Activated effector memory CD4-positive, alpha-beta T cell treated with anti-CD3 and anti-CD28 coated beads, Interleukin-2, amount 50 U/mL, for 16 hours (primary cell): ENCODE results near the gene DDX11.
"Not testable (repeated sequence)": the region's sequence is repeated elsewhere in the genome, so short reads cannot be mapped to it uniquely, and the experiment has no call there.

Source experiments
- DNase-seq: peaks from one replicate; pipeline ENCODE4 v3.0.0-alpha.2; 2020

The DDX11 gene

DNA sequence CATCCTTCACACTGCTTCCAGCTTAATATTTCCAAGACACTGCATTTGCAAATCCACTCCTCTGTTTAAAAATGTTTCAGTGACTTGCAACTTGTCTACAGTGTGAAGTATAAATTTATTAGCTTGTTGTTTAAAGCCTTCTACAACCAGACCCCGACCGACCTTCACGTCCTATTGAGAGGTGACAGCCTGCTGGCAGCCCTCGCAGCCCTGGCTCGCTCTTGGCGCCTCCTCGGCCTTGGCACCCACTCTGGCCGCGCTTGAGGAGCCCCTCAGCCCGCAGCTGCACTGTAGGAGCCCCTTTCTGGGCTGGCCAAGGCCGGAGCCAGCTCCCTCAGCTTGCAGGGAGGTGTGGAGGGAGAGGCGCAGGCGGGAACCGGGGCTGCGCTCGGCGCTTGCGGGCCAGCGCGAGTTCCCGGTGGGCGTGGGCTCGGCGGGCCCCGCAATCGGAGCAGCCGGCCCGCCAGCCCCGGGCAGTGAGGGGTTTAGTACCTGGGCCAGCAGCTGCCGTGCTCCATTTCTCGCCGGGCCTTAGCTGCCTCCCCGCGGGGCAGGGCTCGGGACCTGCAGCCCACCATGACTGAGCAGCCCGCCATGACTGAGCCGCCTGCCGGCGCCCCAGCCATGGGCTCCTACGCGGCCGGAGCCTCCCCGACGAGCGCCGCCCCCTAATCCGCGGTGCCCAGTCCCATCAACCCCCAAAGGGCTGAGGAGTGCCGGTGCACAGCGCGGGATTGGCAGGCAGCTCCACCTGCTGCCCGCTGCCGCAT is 2.5 kb upstream of the DDX11 start:
- DNase-seq = not testable (repeated sequence)

DNA sequence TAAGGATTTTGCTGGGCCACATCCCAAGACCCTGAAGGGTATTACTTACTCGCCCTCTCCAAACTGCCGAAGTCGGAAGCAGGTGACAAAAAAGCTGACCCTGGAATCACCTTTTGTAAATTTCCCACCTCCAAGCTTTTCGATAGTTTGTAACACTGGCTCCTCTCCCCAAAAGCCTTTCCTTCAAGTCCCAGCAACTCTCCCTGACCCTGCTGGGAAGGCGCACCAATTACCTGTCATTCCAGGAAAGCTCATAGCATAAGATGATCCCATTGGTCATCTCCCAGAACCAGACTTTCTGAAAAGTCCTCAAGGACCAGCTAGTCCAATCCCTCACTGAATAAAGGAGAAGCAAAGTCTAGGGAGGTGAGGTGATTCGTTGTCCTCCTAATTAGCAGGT is 698 bp upstream of the DDX11 start:
- not testable (repeated sequence) for DNase-seq

DNA sequence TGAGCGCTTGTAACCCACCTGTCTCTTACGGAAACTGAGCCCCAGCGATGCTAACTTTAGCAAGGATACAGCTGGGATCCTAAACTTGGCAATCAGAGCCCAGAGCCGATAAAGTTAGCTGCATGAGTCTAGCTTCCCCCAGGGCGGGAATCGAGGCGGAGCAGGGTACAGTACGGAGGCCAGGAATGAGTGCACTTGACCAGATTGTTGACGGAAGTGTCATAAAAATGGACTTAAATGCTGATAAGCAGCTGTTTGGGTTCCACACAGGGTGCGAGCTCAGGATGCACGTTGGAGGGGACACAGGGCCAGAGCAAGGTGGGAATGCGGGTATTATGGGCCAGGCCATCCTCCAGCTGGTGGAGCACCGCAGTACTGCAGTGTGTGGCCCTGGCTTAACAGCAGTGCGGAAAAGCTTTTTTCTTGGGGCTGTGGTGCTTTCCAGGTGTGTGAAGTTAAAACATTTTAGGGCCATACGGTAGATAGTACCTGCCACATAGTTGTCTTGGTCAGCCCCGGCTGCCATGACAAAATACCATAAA is 744 bp downstream of the DDX11 start:
- peak; percentile 67 for DNase-seq

DNA sequence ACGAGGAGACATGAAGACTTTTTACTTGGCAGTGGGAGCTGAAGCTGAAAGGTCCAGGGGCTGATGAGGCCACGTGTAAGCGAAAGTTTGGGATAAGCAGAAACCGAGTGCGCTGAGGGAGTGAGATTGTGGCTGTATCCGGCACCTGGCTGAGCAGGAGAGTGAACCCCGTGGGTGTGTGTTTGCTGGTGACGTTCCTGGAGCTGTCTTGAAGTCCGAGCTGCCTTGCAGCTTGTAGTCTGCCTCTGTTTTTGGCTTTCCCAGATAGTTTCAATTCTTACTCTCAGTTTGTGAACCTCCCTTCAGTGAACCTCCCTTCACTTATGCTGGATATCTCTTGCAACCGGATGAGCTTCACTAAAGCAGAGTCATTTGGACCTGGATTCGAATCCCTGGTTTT is 2.5 kb downstream of the DDX11 start:
- DNase-seq = not testable (repeated sequence)

DNA sequence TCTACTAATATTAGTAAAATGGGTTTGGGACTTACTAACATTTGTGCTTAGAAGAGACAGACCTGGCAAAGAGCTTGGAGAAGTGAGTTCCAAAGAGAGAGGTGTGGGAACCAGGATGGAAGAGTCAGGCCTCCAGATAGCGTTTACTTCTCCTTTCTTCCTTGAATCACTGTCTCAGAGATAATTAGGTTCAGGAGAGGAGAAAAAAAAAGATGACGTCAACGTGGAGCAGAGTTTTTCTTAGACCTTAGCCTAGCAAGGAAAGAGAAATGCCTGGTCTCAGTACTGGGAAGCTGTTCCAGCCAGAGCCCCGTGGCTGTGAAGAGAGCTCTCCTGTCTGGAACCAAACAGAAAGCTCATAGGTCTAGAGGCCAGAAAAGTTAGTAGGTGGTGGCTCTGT is 3.4 kb downstream of the DDX11 start:
- DNase-seq = not testable (repeated sequence)

DNA sequence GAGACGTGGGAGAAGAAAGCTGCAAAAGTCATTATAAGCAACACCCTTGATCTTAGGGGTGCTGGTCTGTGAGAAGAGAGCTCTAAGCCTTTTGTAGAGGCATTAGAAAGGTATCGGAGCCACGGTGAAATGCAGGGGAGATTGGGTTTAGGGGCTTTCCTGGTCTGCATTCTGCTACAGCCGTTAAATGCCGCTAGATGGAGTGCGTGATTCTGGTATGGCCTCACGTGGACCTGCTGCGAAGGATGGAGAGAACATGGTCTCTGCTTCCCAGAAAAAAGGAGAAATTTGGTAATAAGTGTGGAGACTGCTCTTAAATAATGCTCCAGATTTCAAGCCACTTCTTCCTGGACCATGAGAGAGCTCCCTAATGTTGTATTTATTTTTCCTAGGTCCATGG is 4.3 kb downstream of the DDX11 start:
- not testable (repeated sequence) for DNase-seq

DNA sequence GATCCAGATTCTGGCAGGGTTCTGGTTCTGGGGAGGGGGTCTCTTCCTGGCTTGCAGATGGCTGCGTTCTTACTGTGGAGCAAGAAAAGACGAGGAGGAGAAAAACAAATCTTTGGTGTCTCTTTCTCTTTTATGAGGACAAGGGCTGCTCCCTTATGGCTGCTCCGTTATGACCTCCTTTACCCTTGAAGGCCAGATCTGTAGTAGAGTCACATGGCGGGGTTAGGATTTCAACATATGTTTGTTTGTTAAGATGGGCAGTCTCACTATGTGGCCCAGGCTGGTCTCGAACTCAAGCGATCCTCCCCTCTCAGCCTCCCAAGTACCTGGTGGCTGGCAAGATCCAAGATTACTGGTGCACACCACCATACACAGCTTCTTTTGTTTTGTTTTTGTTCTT is 5.8 kb downstream of the DDX11 start:
- DNase-seq = not testable (repeated sequence)

DNA sequence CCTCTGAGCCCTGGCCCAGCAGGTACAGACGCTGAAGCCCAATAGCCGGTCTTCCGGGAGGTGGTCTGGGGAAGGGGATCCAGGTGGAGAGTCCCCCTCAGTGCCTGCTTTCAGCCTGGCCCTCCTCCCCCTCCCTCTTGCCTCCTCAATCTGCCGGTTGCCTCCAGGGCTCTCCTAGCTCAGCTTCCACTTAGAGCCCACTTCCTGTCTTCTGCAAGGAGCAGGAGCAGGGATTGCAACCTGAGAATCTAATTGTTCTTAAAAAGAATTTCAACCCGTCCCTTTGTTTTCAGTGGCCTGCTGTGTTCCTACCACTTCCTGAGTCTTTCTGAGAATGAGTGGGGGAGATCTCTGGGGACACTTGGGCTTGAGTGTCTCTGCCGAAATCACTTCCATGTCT is 6.6 kb downstream of the DDX11 start:
- DNase-seq = not testable (repeated sequence)

DNA sequence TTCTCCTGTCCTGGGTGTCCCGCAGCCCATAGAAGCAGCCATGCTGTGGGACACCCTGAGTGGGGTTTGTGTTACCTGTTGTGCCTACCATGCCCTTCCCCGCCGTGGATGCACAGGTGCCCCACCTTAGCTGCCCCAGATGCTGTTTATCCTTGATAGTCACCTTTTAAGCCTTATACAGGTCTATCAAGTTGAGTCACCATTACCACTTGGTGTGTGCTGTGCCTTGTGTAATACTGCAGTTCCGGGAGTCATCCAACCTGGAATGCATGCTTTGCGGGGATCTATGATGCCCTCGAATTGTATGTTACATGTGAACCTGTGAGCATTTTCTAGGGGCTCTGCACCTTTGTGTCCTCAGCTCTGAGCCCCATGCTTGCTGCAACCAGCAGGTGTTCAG is 7.6 kb downstream of the DDX11 start:
- not testable (repeated sequence) for DNase-seq

DNA sequence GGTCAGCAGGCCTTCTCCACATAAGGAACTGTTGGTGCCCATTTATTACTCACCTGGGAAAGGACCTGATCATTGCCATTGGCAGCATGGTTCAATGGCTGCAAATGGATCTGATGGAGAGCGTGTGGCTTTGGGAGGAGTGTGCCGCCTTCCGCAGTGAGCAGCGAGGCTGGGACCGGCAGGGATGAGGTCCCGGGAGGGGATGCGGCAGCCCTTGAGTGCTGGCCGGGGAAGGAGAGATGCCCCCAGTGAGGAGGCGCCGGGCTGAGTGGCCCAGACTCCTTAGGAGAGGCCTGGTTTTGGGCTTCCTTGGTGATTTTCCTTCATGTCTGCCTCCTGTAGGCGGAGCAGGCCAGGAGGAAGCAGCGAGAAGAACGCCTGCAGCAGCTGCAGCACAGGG is 10.6 kb downstream of the DDX11 start:
- not testable (repeated sequence) for DNase-seq

DNA sequence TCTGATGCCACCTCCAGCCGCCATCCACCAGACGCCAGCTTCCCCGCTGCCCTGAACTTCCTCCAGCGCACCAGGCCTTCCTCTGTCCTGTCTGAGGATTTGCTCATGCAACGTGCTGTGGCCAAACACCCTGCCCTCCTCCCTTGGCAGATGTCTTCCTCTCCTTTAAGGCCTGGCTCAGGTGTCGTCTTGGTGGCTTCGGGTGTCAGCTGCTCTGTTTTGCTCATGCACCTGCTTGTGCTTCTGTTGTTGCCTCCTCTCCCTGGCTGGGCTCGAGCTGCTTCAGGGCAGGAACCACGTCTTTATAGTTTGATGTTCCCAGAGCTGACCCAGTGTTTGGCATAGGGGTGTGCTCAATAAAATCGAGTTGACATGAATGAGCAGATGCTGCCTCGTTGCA is 12.4 kb downstream of the DDX11 start:
- DNase-seq = not testable (repeated sequence)

DNA sequence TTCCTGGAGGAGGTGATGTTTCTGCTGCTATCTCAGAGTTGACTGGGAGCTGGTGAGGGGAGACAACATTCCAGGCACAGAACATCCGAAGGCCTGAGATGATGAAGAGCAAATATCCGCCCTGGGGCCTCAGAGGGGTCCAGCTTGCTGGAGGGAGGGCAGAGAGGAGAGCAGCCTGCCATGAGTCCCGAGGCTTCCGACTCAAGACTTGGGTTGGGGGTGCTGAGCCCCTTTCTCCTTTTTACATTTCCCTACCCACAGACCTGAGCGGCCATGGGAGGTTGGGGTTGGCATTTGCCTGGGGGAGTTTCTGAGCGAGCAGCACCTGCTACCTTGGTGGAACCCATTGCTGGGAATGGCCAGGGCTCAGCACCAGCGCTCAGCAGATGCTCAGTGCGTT is 13.8 kb downstream of the DDX11 start:
- not testable (repeated sequence) for DNase-seq

DNA sequence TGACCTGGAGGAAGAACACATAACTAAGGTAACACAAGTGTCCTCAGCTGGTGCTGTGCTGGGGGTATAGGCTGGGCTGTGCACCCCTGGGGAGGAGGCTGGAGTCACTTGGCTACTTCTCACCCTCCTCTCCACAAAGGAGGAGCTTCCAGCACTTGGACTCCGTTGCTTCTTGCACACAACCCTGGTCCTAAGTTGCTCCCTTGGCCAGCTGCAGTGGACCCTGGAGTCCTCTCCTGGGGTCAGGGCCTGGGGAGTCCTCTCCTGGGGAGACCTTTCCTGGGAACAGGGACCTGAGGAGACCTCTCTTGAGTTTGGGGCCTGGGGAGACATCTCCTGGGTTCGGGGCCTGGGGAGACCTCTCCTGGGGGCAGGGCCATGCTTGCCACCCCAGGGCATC is 14.3 kb downstream of the DDX11 start:
- DNase-seq = not testable (repeated sequence)

DNA sequence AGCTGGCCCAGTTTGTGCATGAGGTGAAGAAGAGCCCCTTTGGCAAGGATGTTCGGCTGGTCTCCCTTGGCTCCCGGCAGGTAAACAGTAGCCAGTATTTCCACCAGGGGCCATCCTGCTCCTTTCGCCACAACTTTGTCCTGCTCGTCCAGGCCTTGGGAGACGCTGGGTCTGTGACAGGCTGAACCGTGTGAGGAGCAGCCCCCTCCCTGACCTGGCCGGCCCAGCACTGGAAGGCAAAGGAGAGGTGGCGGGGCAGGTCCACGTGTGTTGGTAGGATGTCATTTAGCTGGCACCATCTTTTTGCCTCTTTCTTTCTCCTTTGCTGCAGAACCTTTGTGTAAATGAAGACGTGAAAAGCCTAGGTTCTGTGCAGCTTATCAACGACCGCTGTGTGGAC is 15.4 kb downstream of the DDX11 start:
- DNase-seq = no peak

DNA sequence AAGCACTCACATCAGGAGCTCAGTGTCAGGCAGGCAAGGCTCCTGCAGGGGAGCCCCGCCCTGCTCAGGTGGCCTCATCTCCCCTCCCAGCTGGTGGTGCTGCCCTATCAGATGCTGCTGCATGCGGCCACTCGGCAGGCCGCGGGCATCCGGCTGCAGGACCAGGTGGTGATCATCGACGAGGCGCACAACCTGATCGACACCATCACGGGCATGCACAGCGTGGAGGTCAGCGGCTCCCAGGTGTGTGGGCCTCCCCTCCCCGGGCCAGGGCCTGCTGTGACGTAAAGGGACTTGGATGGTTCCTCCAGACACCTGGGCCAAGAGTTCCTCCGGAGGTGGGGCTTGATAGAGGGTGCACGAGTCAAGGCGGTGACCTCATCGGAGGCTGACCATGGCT is 18.0 kb downstream of the DDX11 start:
- DNase-seq = not testable (repeated sequence)

DNA sequence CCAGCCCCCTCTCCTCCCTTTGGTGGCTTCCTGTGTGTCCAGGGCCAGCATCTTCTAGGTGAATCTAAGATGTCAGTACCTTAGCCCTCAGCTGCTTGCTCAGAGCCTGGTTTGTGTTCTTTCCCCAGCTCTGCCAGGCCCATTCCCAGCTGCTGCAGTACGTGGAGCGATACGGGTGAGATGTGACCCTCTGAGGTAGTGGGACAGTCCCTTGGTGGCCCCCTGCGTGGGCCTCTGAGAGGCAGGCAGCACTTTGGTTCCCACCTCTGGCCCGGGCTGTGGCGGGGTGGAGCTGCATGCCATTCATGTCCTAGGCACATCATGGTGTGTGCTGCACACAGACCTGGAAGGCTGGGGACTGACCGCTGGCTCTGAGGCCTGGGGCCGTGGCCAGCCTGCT is 19.1 kb downstream of the DDX11 start:
- DNase-seq = not testable (repeated sequence)

DNA sequence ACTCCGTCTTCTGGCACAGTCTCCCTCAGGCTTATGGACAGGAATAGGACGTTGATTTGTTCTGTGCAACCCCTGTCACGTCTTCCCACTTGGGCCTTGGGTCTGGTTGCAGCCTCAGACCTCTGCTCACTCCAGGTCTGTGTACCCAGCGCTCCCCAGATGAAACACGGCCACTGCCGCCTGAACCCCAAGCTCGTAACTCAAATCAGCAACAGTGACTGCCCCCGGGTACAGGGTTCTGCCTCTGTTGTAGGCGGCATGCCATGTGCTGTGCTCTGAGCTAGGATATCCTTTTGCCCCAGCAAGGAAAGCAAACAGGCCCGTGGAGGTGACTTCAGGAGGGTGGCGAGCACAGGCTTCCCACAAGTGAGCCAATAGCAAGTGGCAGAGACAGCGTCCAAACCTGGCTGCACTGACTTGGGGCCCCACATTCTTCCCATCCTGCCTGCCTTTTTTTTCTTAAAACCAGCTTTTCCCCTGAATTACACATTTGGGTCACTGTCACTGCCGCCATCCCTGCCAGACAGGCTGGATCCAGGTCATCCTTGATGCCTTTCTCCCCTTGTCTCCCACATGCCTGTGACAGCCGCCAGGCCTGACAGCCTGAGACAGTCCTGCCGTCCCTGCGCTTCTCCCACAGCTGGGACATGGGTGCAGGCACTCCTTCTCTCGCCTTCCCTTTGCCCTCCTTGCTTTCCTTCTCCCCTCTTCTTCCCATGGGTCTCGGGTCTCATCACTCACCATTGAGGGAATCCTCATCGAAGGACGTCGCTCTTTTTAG is 21.6 kb downstream of the DDX11 start:
- DNase-seq = not testable (repeated sequence)

DNA sequence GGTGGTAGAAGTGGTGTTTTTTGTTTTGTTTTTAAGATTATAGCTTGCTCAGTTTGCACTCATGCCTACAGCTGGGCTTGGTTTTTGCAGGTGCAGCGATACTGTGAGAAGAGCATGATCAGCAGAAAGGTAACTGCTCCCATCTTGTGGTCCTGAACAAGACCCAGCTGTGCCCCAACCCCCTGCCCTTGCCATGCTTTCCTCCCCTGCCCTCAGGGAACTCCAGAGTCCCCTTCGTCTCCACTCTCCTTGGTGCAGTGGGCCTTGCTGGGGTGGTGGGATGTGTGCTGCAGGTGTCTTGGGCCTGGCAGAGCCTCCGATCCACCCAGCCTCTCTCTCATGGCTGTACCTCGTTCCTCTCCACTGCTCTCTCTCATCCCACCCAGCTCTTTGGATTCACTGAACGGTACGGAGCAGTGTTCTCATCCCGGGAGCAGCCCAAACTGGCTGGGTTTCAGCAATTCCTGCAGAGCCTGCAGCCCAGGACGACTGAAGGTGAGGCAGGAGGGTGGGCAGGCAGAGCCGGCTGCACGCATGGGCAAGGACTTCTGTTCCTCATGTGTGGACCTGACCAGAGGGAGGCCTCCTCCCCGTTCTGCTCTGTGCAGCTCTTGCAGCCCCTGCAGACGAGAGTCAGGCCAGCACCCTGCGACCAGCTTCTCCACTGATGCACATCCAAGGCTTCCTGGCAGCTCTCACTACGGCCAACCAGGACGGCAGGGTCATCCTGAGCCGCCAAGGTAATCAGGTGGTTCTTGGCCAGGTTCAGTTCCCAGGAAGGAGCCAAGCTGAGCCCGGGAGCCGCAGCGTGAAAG is 22.8 kb downstream of the DDX11 start:
- not testable (repeated sequence) for DNase-seq

DNA sequence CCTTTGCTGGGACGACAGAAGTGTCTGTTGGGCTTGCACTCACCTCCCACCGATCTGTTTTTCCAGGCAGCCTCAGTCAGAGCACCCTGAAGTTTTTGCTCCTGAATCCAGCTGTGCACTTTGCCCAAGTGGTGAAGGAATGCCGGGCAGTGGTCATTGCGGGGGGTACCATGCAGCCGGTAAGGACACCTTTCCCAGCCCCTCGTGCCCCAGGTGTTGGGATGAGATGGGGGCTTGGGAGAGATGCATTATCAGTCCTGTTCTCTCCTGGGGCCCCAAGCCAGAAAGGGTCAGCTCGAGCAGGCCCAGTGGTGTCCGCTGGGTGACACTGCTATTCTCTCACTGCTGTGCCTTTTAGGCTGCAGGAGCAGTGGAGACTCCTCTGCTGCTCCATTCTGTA is 24.2 kb downstream of the DDX11 start:
- DNase-seq = not testable (repeated sequence)

DNA sequence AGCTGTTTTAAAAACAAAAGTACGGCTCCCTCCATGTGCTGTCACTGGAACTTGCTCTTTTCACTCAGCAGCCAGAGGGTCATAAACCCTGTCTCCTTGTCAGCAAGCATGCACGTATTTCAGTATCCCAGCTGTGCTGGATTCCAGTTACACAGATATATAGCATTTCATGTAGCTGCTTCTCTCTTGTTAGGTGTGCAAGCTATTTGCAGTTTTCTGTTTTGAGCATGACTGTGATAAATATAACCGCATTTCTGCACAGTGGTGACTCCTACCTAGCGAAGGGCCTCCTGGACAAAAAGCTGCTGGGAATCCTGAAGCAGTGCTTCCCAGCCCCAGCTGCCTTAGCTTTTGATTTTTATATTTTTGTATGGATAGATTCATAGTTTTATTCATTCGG is 24.7 kb downstream of the DDX11 start:
- not testable (repeated sequence) for DNase-seq

DNA sequence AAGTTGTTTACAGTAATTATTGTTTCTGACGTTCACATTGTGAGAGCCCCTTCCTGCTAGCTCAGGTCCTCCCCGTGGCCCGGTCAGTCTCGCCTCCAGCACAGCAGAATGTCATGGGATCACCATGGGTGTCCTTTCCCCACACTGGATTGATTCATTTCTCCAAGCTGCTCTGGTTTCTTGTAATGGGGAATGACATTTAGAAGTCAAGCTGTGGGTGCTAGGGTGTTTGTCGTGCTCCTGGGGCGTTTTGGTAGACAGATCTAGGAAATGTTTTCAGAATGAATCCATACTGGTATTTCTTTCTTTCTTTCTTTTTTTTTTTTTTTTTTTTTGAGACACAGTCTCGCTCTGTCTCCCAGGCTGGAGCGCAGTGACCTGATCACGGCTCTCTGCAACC is 25.1 kb downstream of the DDX11 start:
- not testable (repeated sequence) for DNase-seq

DNA sequence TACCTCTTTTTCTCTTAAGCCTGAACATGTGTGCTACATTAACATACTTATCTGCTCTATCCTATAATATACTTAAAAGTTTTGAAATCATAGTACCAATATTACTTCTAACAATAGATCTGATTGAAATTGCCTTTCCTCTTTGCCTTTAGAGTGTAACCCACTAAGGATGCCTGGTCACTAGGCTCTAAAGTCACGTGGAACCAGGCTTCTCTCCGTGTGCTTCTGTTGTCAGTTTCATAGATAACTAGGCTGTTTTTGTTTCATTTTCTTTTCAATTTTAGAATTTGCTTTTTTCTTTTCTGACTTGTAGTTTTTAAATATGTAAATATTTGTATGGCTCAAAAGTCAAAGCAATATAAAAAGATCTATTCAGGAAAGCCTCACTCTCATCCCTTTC is 25.8 kb downstream of the DDX11 start:
- DNase-seq = not testable (repeated sequence)
